Fibroblast of skin of left biceps (primary cell): ENCODE data around the gene C19orf12.

Source experiments
- DNase-seq, 2 experiments: peaks; one replicate each; pipeline ENCODE4 v3.0.0-alpha.2; 2013; ENCODE audit warnings: low read depth in 2 of 2

Gene C19orf12

DNA sequence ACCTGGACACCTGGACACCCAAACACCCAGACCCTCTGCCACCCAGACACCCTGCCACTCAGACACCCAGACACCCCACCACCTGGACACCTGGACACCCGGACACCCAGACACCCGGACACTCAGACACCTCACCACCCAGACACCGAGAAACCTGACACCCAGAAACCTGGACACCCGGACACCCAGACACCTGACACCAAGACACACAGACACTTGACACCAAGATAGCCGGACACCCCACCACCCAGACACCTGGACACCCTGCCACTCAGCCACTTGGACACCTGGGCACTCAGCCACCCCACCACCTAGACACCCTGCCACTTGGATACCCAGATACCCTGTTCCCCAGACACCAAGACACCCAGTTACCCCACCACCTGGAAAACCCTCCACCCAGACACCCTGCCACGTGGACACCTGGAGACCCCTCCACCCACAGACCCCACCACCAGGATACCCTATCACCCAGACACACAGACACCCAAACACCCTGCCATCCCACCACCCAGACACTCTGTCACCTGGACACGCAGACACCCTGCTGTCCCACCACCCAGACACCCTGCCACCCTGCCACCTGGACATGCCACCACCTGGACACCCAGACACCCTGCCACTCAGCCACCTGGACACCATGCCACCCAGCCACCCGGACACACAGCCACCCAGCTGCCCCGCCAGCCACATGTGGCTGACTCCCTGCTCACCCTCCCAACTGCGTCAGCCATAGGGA lies 17.4 kb downstream of the C19orf12 start:
- DNase-seq, result no peak

DNA sequence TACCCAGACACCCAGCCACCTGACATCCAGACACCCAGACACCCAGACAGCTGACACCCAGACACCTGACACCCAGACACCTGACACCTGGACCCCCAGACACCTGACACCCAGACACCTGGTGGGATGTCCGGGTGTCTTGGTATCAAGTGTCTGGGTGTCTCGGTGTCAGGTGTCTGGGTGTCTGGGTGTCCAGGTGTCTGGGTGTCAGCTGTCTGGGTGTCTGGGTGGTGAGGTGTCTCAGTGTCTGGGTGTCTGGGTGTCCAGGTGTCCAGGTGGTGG lies 18.6 kb downstream of the C19orf12 start:
- no peak for DNase-seq

DNA sequence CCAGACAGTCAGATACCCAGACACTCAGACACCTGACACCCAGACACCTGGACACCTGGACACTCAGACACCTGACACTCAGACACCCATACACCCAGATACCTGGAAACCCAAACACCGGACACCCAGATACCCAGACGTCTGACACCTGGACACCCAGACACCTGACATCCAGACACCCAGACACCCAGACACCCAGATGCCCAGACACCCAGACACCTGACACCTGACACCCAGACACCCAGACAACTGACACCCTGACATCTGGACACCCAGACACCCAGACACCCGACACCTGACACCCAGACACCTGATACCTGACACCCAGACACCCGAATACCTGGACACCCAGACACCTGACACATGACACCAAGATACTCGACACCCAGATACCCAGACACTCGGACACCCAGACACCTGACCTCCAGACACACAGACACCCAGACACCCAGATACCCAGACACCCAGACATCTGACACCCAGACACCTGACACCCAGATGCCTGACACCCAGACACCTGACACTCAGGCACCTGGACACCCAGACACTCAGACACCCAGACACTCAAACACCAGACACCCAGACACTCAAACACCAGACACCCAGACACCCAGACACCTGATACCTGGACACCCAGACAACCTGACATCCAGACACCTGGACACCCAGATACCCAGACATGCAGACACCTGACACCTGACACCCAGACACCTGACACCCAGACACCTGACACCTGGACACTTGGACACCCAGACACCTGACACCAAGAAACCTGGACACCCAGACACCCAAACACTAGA lies 19.1 kb downstream of the C19orf12 start:
- DNase-seq, result no peak

DNA sequence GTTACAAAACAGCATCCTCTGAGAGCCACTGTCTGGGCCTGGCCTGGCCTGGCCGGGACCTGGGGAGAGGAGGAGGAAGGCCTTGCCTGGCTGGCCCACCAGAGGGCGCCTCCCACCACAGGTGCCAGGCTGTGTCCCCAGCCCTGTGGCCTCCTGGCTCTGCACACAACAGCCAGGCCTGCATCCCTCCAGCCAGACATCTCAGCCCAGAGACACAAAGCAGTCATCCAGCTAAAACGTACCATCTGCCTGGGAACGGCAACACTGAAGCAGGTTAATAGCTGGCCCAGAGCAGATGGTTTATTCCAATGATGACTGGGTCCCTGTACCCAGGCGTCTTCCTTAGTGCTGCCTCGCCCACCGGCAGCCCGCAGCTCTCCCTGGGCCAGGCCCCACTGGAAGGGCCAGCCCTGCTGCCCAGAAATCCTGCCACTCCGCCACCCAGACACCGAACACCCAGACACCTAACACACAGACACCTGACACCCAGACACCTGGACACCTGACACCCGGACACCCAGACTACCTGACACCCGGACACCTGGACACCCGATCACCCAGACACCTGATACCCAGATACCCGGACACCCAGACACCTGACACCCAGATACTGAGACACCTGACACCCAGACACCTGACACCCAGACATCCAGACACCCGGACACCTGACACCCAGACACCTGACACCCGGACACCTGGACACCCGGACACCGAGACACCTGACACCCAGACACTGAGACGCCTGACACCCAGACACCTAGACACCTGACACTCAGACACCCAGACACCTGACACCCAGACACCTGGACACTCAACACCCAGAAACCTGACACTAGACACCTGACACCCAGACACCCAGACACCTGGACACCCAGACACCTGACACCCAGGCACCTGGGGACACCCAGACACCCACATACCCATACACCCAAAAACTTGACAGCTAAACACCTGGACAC lies 20.1 kb downstream of the C19orf12 start:
- no peak for DNase-seq

DNA sequence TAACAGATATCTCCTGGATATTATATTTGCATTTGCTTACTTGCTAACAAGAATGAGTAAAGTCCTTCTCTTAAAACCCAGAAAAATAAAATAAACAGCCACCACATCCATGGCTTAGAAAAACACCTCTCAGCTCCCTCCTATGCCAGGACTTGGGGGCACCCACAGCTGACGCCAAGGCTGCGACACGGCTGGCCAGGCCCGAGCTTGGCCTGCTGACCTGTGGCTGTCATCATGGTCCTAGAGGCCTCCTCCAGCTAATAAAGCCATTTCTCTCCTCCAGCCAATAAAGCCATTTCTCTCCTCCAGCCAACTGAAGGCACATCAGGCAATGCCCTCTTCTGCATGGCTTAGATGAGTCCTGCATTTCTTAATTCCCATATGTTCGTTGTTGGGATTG lies 20.9 kb downstream of the C19orf12 start:
- DNase-seq, result no peak

DNA sequence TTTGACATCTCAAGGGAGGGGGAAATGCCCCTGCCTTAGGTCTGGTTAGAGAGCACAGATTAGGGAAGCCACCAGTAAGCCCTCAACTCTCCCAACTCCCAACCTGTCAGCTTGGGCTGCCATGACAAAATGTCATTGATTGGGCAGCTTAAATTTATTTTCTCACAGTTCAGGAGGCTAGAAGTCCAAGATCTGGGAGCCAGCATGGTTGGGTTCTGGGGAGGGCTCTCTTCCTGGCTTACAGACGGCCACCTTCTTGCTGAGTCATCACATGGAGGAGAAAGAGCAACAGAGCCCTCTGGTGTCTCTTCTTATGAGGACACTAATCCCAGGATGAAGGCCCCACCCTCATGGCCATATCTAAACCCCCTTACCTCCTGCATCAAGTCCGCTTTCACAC lies 24.2 kb downstream of the C19orf12 start:
- no peak for DNase-seq

DNA sequence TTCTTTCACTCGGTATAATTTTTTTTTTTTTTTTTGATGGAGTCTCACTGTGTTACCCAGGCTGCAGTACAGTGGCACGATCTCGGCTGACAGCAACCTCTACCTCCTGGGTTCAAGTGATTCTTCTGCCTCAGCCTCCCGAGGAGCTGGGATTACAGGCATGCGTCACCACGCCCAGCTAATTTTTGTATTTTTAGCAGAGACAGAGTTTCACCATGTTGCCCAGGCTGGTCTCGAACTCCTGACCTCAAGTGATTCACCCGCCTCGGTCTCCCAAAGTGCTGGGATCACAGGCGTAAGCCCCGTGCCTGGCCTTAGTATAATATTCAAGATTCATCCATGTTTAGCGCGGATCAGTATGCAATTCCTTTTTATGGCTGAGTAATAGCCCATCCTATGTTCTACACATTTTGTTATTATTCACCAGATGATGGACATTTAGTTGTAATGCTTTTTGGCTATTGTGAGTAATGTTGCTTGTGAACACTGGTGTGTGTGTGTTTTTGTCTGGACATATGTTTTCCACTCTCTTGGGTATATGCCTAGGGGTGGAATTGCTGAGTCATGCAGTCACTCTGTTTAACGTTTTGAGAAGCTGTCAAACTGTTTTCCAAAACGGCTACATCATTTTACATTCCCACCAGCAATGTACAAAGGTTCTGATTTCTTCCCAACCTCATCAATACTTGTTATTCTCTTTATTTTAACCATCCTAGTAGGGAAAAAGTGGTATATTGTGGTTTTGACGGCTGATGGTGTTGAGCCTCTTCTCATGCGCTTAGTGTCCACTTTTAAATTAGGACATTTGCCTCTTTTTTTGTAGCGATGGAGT lies 26.9 kb downstream of the C19orf12 start:
- DNase-seq, result peak in 1 of 2 experiments; percentile 23

DNA sequence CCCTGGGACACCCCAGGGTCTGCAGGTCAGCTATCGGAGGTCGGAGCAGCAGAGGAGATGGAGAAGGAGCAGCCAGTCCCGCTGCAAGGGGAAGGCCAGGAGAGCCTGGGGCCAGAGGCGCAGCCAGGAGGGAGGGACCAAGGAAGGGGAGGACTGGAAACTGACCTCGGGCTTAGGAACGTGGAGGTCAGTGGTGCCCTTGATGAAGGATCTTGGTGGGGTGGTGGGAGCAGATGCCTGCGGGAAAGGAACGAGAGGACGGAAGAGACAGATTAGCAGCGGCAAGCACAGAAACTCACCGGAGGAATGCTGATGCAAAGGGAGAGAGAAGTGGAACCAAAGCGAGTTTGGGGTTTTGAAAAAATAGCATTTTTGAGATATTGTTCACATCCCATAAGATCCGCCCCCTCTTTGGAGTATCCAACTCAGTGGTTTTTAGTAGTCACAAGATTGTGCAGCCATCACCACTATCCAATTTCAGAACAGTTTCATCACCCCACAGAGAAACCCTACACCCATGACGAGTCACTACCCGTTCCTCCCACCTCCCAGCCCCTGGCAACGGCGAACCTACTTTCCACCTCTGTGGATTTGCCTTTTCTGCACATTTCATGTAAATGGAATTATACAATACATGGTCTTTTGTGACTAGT lies 27.7 kb downstream of the C19orf12 start:
- DNase-seq, result peak; percentile 91 to 92

DNA sequence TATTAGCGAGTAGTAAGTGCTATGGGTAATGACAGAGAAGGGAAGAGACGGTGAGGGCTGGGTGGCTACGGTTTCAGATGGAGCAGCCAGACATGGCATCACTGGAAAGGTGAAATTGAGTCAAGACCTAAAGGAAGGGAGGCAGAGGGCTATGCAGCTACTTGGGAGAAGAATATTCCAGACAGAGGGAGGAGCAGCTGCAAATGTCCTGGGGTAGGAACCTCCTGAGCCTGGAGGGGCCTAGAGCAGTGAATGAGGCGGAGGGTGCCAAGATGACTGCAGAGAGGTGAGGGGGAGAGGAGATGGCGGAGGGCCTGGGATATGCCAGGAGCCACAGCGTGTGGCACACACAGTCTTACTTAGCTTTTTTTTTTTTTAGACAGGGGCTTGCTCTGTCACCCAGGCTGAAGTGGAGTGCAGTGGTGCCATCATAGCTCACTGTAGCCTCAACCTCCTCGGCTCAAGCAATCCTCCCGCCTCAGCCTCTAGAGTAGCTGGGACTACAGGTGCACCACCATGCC lies 28.7 kb downstream of the C19orf12 start:
- no peak for DNase-seq

DNA sequence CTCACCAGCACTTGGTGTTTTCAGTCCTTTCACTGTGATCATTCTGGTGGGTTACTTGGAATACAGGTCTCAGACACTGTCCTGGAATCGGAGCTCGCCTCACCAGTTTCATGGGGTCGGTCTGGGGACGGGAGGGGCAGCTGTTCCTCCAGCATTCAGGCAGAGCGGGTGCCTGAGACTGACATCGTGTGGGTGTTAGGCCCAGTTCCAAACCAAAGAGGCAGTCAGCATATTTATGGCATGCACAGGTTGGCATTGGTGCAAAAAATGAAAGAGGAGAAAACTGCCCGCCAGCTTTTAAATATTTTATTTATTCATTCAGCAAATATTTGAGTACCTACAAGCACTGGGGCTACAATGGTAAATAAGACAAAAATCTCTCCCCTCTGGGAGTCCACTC lies 29.7 kb downstream of the C19orf12 start:
- DNase-seq, result no peak

DNA sequence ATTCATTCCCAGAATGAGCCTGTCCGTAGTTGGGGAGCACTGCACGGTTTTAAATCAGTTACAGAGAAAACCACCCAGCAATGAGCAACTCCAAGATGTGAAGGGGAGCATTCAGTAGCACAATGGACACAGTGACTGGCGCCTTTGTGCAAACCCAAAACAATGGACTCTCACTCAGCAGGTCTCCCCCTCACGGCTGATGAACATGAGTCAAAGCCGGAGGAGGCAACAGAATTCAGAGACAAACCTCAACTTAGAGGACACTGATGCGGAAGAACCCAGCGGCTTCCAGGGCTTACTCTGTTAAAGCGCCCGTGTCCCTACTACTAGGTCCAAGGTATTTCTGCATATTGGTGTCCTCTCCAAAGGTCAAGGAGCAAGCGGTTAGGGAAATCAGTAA lies 32.1 kb downstream of the C19orf12 start:
- no peak for DNase-seq

DNA sequence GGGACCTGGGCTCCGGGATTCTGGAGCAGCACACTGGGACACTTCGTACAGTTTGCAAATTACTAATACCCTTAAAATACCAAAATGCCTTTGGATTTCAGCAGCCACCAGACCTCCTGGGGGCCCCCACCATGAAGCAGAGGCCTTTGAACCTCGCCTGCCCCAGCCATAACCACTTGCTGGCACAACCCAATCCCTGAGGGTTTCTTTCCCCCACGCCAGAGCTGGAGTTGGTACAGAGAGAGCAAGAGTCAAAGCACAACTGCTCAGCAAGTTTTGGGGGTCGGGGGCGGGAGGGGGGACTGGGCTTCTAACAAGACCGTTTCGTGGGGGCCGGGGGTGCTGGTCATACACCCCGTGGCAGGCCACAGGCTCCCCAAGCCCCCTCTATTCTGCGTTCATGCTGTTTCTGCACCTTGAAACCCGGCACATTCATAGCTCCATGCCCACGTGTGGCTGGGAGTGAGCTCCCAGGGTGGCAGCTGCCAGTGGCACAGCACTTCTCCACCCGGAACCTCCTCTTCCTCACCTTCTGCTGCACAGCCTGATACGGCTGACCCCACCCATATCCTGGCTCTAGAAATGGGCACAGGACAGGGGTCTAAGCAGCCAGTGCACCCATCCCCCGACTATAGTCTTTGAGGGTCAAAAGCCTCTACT lies 32.7 kb downstream of the C19orf12 start:
- DNase-seq, result no peak

DNA sequence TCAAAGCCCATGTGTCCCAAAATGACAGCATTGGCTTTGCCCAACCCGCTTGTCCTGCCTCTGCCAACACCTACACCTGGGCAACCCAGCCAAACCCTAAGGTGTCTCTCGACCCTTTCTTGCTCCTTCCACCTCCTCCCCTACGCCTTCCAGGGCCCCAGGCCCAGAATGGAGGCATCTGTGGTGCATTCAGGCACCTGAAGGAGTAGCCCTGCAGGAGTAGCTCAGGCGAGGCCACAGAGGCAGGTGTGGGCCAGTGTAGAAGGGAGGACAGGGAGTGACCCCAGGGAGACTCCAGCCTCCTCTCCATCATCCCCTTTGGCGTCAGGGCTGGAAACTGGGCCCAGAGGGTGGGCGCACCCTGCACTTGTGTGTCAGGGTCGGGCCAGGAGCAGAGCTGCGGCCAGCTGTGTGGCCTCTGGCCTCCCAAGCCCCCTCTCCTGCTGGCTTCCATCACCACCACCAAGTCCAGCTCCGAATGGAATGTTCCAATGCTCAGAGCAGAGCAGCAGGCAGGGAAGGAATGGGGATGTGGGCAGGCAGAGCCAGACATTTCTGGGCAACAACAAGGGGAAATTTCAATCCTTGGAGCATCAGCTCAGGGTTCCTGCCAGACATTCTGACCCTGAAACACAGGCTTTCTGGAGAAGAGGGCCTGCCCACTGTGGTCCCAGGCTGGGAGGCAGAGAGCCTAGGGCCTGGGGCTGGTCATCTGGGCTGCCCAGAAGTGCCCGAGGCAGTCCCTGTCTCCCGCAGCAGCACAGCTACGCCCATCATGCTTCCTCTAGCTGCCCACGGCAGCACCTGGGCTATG lies 33.4 kb downstream of the C19orf12 start:
- no peak for DNase-seq

DNA sequence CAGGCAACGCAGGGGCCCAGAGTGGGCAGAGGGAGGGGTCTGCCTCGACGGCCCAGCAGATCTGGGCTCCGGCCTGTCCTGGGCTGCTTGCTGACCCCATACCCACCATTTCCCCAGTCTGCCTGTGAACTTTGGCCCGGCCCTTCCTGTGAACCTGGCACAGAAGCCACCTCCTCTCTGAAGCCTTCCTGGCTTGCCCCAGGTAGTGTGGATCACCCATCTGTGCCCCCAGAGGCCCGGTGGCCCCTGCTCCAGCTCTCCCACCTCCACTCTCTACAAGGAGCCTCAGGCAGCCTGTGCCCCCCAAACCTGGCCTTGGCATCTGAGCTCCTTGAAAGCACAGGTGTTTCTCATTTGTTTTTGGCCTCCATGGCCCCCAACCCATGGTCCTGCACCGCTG lies 34.1 kb downstream of the C19orf12 start:
- DNase-seq, result no peak

DNA sequence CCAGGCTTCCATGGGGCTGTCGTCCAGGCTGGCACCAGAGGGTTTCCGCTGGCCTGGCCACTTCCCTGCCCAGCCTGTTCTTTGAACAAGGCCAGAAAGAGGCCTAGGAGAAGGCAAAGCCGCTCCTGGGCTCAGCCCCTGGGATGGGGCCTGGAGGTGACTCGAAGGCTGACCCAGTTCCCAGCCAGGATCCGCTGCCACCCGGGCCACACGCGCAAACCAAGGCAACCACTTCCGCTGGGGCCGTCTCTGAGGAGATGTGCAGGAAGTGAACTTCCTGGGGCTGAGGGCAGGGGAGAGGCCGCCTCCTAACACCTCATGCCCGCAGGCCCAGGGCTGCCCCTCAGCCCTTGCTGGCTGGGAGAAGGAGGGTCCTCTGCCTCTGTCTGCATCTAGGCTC lies 34.6 kb downstream of the C19orf12 start:
- no peak for DNase-seq

DNA sequence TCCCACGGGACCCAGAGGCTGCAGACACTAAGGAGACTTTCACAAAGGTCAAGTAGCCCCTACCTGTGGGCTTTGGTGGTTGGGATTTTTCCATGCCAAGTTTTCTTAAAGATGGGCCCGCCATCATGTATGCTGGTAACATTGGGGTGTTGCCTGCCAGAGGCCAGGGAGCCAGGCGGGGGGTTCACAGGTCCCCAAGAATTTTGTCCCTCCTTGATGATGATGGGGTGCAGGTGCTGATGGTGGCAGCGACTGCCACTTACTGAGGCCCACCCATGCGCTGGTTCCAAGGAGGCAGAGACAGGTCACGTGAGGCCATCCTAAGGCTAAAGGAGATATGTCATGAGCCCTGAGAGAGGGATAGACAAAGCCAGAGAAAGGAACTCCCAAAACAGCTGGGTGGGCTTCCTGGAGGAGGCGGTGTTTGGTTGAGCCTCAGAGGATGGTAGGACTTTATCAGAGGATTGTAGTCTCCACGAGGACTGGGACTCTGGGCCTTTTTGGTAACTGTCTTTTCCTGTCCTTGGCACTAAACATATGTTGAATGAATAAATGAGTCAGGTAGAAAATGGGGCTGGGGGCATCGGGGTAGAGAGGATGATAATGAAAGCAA lies 35.4 kb downstream of the C19orf12 start:
- DNase-seq, result no peak

DNA sequence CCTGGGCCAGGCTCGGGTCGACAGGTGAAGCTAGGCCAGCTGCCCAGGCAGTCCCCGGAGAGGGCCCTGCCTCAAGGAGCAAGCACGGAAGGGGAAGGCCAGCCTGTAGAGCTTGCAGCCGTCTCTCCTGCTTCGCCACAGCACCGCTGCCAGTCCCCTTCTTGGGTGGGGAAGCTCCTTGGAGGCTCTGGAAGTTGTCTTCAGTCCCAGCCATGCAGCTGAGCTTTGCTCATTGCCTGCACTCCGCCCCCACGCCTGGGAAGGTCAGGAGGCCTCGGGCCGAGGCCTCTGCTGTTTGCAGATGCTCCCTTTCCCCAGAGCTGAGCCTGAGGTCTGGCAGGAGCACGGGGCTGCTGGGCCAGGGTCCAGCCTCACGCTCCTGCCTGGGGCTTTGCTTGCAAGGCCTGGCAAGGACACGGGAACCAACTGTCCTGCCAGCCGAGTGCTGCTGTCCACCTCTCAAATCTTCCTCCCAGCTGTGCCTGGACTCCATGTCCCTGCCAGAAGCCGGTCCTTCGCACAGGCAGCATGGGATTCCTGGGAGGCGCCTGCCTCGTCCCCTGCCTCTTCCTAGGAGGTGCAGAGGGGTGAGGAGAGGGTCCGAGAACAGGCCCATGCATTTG lies 36.5 kb downstream of the C19orf12 start:
- no peak for DNase-seq
